Left hindlimb (tissue), 1 donor: ENCODE measurements around the gene CCDC197.

Experiments
- DNase-seq: peaks from one replicate; pipeline ENCODE4 v3.0.0-alpha.2; 2018

Gene CCDC197

GRCh38 chr14:93978735-93979134 lies 18.4 kb upstream of the CCDC197 start:
- no peak for DNase-seq

GRCh38 chr14:93980456-93981201 lies 16.5 kb upstream of the CCDC197 start:
- no peak for DNase-seq

DNA sequence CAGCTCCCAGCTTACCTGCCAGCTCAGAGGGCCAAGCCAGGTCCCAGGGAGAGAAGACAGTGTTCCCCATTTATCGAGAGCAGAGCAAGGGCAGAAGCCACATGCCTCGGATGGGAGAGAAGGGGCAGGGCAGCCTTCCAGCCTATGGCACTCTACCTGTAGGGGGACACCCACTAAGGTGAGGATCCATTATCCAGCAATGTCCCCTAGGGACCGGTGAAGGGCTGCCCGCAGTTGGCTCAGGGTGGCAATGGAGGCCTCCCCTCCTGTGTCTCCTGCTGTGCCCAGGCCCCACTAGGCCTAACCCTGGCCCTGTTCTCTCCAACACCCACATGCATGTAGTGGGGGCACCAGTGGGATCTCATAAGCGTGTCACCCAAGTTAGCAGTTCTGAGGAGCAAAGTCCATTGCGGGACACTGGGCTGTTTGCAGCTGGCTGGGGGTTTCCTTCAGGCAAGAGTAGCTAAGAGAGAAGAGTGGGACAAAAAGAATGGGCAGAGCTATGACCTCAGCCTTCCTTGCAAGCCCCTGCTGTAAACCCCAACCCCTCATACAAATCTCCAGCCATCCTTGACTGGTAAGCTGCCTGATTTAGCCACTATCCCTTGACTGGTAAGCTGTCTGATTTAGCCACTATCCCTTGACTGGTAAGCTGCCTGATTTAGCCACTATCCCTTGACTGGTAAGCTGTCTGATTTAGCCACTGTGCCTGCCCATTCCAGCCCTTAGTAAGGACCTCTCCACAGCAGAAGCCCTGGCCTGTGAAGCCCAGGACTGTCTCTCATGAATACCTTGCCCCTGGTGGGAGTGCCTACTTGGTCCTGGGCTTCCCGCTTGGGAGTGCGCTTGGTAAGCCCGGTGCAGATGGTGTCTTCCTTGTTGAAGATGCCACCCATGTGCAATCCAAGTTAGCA lies 15.5 kb upstream of the CCDC197 start:
- no peak for DNase-seq

DNA sequence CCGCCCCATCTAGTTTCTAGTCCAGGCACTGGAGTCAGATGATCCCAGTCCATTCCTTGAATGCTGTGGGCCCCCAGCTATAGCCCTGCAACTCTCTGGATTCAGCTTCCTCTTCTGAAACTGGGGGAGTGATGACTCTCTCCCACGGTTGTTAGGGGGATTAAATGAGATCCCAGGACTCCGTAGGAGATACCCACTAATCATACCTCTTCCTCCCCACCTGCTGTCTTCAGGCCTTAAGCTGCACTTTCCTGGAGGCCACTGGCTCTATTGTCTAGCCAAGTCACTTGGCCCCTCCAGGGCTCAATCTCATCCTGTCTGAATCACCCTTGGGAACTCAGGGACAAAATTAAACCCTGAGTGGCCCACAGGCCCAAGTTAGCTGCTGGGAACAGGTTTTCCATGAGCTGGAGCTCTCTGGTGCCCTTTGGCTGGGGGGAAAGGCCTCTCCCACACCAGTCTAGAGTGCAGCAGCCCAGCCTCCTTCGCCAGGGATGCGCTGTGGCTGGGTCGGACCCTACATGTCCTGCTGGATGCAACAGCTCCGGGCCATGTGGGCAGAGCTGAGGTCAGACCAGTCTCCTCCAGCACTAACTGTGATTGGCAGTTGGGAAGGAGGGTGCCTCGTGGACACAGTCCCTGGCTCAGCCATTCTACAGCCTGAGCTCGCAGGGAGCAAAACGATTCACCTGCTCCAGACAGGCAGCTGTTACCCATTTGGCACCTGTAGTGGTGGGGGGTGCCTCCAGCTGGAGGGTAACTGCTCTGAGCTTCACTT lies 14.7 kb upstream of the CCDC197 start:
- DNase-seq = no peak

DNA sequence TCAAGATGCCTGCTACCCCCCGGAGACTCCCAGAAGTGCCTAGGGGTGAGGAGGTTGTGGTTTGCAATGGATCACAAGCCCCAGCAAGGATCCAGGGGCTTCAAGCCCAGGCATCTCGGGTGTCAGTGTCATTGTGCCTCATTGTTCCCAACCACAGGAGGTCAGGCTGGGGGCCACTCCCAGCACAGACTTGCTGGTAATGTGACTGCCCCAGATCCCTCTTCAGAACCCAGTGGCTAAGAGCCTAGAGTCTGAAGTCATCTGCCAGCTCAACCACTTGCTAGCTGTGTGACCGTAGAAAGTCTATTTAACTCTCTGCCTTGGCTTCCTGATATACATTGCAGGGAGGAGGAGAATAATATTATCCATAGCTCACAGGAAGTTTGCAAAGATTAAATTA lies 13.0 kb upstream of the CCDC197 start:
- DNase-seq = no peak

- DNase-seq = no peak
These were observed 12.1 kb upstream of the CCDC197 start for GRCh38 chr14:93984987-93985410.

GRCh38 chr14:93986955-93987354 lies 10.1 kb upstream of the CCDC197 start:
- DNase-seq = no peak

DNA sequence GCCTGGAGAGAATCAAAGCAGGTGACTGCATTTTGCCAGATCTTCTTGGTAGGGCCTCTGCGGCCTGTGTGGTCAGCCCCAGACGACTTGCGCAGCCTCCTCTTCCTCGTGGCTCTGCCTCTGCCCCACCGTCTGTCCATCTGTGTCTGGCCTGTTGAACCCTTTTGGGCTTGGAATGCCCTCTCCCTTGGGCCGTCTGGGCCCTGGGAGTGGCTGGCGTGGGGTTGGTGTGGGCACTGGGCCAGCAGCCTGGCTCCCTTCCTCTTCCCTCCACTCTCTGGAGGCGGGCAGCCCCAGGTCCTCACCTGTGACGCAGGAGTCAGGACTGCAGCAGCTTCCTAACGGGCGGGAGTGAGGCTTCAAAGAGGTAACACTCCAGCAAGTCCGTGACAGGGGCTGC lies 9.7 kb upstream of the CCDC197 start:
- no peak for DNase-seq

DNA sequence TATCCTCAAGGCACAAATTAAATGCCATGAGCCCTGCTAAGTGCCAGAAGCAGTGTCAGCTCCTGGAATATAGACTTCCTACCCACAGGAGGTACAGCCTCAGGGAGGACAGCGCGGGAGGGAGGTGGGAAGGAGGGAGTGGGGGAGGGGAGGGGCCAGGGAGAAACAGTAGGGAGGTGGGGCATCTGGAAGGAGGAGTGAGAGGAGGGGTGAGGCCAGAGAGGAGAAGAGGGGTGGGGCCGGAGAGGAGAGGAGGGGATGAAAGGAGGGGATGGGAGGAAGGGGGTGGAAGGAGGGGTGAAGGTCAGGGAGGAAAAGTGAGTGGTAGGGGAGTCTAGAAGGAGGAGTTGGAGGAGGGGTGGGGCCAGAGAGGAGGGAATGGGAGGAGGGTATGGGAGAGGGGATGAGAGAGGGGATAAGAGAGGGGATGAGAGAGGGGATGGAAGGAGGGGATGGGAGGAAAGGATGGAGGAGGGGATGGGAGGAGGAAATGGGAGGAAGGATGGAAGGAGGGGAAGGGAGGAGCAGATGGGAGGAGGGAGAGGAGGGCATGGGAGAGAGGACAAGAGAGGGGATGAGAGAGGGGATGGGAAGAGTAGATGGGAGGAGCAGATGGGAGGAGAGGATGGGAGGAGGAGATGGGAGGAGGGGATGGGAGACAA lies 9.2 kb upstream of the CCDC197 start:
- no peak for DNase-seq

DNA sequence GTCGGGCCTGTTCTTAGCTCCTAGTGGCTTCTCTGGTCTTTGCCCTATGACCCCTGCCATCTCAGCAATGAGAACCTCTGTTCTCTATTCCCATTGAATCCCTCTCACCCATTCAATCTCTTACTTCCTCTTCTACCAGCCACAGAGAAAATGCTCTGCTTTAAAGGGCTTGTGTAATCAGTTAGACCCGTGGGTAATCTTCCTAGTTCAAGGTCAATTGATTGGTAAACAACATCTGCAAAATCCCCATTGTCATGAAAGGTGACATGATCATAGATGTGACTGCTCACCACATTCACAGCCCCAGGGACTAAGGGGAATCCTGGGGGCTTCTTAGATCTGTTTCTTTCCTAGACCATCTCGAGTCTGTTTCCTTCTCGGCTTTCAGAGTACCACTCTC lies 7.2 kb upstream of the CCDC197 start:
- no peak for DNase-seq

GRCh38 chr14:93991212-93991611 lies 5.9 kb upstream of the CCDC197 start:
- DNase-seq = no peak

GRCh38 chr14:93991649-93992048 lies 5.5 kb upstream of the CCDC197 start:
- DNase-seq = no peak

DNA sequence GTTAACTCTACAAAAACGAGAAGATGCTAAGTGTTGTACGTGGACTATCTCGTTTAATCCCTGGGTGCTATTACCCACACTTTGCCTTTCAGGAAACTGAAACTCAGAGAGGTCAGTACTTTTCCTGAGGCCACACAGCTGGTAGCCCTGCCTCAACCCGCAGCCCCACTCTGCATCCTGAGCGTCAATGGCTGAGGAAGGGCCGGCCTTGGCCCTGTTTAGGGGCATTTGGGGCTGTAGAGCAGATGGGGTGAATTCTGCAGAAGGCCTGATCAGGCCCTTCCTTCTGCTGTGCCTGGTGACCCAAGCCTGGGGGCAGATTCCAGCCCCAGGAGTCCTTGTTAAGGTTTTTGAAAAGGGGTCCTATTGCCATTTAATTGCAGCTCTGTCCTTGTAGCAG lies 3.7 kb upstream of the CCDC197 start:
- no peak for DNase-seq

DNA sequence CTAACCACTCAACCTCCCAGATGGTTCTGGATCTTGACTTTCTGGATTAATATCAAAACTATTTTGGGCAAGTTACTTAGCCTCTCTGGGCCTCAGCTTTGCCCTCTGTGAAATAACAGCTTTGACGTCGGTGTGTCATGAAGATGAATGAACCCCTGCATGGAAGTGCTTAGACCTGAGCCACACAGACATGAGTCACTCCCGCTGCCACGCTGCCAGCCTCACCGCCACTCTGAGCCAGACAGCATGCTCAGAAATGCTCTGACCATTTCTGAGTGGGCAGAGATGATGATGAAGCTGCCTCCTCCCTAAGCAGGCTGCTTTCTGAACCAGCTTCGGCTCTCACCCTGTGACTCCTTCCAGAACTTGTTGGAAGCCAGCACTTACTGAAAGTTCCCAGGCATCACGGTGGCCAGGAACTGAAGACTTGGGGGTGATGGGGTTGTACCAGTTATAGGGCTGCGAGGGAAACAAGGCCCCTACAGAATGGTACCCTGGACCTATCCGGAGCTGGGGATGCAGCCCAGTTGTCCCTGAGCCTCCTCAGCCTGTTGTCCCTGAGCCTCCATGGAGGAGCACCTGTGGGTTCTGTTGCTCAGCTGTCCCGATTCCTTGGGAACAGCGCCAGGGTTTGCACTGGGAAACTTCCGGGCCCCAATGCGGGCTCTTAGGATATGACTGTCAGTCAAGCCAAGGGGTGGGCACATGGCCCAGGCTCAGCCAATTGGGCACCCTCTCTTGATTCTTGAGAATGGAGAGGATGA lies 2.0 kb upstream of the CCDC197 start:
- no peak for DNase-seq

GRCh38 chr14:93996130-93996695 lies 888 bp upstream of the CCDC197 start:
- DNase-seq = no peak

GRCh38 chr14:93997916-93998870 lies 1.1 kb downstream of the CCDC197 start:
- no peak for DNase-seq

DNA sequence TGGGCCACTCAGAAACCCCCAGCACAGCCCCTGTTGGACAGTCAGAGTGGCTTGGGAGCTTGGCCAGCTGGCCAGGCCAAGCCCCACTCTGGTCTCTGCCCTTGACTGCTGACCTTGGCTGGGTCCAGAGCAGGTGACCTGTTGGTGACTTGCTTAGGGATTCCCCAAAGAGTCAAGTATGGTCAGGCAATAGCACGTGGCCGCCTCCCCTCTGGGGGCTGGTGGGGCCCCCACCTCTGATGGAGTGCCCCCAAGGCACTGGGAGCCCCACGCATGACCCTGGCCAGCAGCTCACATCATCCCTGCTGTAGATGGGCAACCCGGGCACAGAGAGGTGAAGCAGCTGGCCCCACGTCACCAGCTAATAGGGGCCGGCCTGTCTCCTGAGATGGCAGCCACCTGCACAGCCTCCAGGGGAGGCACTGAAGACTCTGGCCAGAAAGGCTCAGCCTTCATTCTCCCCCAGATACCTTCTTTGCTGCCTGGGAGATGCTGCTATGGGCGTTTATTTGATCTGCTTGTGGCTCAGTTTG lies 1.8 kb downstream of the CCDC197 start:
- DNase-seq = no peak

DNA sequence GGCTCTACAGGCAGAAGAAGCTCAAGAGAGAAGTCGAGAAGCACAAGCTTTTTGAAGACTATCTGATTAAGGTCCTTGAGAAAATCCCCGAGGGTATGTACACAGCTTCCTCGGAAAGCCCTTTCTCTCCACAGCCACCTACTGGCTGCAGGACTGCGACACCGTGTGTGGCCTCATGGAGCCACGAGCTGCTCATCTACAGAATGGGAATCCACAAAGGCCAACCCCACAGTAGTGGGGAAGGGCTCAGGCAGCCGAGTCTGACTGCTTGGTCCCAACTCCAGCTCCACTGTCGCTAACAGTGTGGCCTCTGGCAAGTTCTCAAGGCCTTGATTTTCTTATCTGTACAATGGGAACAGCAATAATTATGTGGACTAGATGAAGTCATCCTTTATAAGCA lies 2.5 kb downstream of the CCDC197 start:
- no peak for DNase-seq

DNA sequence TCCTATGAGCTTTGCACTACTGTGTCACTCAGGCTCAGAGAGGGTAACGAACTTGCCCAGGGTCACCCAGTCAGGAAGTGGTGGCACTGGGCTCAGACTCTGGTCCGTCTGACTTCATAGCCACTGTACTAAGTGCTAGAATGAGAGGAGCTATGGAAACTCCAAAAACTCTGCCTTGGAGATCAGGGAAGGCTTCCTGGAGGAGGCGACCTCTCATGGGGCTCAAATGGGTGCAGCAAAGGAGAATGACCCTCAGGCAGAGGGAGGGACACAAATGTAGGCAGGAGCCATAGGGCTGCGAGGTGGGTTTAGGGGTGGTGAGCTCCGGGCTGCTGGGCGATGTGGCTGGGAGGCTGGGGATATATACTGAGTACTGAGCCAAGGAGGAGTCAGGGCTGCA lies 3.2 kb downstream of the CCDC197 start:
- no peak for DNase-seq

DNA sequence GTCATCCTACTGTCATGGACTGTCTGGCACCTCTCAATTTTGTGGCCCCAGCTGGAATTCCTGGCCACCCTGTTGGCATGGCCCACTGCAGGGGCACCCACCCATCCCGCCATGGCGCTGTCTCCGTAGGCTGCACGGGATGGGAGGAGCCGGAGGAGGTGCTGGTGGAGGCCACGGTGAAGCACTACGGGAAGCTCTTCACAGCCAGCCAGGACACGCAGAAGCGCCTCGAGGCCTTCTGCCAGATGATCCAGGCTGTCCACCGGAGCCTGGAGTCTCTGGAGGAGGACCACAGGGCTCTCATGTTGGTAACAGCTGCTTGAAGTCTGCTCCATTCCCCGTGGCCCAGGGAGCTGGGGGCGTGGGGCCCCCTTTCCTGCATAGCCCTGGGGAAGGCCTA lies 3.9 kb downstream of the CCDC197 start:
- no peak for DNase-seq
